UCSD-AML1 (cell line): Measurements from ENCODE around the gene TARP.
A peak's percentile ranks its signal among the peaks of the same experiment; 100 is the strongest.
"Not testable (repeated sequence)": the region's sequence is repeated elsewhere in the genome, so short reads cannot be mapped to it uniquely, and the experiment has no call there.

Source experiments
- DNase-seq: peaks from one replicate; lab custom pipeline; 2025; ENCODE audit not compliant: unreplicated experiment; lab: John Stamatoyannopoulos, UW

The TARP gene

GRCh38 chr7:38262545-38262944 is 10.9 kb downstream of the TARP start:
- DNase-seq = no peak

DNA sequence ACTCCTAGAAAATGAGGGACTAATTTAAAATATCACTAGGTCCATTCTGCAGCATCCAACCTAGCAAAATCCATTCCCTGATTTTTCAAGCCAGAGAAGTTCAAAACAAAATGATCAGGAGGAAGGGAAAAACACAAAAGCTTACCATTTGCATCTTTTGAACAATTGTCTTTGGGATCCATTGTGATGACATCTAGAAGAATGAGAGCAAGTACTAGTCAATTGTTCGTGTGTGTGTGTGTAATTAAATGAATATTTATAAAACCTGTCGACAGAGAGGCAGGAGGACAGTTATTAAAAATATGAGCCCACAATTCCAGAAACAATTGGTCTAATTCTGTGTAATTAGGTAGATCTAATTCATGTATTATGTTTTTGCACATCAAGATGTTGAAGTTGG is 11.4 kb downstream of the TARP start:
- DNase-seq = not testable (repeated sequence)

- DNase-seq = not testable (repeated sequence)
These were observed 11.8 kb downstream of the TARP start for GRCh38 chr7:38261601-38262000.

DNA sequence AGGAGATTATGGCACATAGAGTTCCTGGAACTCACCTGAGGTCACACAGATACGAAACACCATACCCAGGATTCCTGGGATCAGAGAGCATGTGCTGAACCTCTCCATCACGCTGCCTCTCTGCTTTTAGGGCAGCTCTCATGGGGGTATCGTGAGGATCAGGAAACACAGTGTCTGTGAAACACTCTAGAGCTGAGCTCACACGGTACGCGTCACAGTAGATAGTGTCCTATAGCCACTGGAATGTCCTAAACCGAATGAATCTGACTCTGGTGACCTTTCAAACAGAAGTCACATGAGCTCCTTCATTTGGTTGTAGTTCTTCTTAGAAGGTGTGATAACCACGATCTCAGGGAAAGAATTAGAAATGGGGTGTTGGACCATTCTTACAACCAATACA is 14.3 kb downstream of the TARP start:
- DNase-seq = not testable (repeated sequence)

DNA sequence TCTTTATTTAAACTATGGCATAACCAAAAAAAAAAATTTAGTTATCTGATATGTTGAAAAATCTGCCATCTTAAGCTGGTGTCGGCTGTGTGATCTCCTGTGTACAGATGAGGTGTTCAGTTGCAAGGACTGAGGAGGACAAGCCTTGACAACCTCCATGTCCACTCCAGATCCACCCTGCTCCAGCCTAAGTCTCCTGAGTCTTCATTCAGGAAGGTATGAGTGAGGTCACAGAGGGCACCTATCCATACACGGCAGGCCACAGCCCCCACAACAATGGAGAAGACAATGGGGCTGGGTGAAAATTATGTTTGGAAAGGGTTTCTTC is 16.1 kb downstream of the TARP start:
- peak; percentile 10 for DNase-seq

DNA sequence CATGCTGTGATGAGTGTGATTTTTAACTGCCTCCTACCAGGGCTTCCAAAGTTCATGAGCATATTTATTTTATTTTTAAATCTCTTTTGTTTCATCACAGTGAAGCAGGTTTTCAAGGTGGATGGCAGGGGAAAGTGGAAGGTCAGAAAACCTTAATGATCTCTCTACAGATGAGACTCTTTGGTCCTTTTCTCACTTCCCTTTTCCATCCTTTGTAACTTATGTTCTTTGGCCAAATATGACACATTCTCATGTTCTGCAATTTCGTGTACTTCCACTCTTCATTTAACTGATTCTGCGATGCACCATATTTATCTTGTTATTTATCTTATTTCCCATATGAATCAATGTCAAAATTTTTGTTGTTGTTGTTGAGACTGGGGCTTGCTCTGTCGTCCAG is 23.6 kb downstream of the TARP start:
- DNase-seq = not testable (repeated sequence)

- DNase-seq = no peak
These were observed 25.3 kb downstream of the TARP start for GRCh38 chr7:38248069-38248567.

- no peak for DNase-seq
These were observed 27.9 kb downstream of the TARP start for GRCh38 chr7:38245409-38245977.

DNA sequence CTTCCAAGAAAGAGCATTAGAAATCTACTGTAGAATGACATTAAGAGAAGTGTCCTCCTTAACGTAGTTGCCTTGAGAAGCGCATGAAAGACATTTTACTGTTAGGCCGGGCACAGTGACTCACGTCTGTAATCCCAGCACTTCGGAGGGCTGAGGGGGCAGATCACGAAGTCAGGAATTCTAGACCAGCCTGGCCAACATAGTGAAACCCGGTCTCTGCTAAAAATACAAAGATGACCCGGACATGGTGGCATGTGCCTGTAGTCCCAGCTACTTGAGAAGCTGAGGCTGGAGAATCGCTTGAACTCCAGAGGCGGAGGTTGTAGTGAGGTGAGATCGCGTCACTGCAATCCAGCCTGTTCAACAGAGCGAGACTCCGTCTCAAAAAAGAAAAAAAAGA is 28.9 kb downstream of the TARP start:
- no peak for DNase-seq

GRCh38 chr7:38243345-38243744 is 30.1 kb downstream of the TARP start:
- DNase-seq = not testable (repeated sequence)

GRCh38 chr7:38242814-38243213 is 30.6 kb downstream of the TARP start:
- no peak for DNase-seq

DNA sequence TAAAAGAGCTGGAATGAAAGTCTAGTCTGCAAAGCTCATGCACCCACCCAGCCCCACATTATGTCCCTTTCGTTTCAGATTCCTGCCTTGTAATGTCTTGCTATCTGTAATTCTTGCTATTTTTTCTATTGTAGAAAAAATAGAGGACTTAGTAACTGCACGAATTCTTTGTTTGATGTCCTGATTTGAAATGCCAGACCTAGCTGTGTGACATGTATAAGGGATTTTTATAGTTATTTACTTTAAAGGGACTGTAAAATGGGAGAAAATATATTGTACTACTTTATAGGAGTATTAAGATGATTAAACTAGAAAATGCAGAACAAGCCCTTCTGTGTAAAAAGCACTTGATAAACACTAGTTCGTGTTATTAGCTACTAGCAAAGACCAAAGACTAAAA is 32.4 kb downstream of the TARP start:
- no peak for DNase-seq

- DNase-seq = not testable (repeated sequence)
These were observed 34.3 kb downstream of the TARP start for GRCh38 chr7:38239129-38239528.

- DNase-seq = no peak
These were observed 37.8 kb downstream of the TARP start for GRCh38 chr7:38235606-38236005.

DNA sequence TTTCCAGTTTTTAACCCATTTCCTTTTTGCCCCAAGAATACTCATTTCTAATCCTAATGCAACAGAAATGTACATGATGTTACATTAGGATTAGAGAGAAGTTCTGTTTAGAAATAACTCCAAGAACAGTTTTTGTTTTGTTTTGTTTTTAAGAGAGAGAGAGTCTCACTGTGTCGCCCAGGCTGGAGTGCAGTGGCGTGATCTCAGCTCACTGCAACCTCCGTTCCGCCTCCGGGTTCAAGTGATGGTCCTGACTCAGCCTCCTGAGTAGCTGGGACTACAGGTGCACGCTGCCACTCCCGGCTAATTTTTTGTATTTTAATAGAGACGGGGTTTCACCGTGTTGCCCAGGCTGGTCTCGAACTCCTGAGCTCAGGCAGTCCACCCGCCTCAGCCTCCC is 38.7 kb downstream of the TARP start:
- DNase-seq = not testable (repeated sequence)

DNA sequence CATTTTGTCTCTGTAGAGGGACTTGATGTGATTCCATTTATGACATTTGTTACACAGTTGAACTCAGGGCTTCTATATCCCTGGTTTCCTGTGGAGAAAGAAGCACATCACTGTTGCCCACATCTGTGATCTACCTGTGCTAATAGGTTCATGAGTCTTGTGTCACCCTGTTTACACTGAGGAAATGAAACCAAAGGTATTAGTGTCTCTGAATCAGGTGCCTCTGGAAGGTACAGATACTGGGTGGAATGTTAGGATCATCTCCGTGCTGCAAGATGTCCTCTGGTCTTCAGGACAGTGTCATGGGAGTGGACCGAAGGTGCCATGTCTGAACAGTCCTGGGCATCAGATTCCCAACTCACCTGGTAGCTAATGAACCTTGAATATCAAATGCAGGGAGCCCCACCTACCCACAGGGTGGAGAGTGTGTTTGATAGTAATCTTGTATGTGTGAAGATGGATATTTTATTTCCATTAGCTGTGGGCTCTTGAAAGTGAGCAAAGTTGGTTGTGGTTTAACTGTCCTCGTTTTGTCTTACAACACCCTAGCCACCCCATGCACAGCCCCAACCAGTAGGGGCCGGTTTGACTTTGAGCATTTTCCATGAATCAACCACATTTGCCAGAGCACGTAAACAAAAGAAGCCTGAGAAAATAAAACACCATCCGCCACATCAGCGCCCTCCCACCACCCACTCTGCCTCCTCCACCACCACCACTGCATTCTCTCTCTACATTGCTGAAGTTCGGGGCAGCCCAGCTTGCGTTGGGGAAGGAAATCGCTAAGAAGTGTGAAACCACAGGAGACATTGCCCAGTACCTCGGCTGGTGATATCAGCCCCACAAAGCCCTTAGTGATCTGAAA is 40.7 kb downstream of the TARP start:
- peak; percentile 69 for DNase-seq

GRCh38 chr7:38229884-38230642 is 43.4 kb downstream of the TARP start:
- DNase-seq = no peak

- DNase-seq = no peak
These were observed 44.0 kb downstream of the TARP start for GRCh38 chr7:38229386-38229785.

GRCh38 chr7:38224392-38224791 is 49.0 kb downstream of the TARP start:
- no peak for DNase-seq

DNA sequence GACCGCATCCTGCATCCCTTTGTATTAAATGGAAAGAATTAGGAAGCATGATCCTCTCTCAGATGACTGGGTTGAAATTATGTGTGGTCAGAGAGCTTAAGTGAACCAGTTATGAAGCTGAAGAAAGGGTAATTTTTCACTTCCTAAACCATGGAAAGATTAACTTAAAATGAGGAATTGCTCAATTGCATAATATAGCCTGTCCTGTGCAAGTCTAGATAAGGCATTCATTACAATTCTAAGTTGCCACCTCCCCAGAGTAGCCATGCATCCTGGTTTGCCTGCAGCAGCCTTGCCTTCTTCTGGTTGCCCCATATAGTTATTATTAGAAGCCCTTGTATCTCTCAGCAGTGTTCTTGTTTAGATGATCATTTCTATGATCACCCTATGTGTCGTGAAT is 50.1 kb downstream of the TARP start:
- DNase-seq = no peak

GRCh38 chr7:38222481-38223096 is 50.8 kb downstream of the TARP start:
- no peak for DNase-seq
